HG02943 (cell line): ENCODE data around the gene CHCHD2.
"Not testable (repeated sequence)": the region's sequence is repeated elsewhere in the genome, so short reads cannot be mapped to it uniquely, and the experiment has no call there.

Experiments
- ATAC-seq: cut with Tn5 transposase; IDR thresholded peaks from one replicate; pipeline ENCODE4 v1.9.1; 2021; ENCODE audit warnings: mild to moderate bottlenecking, low read depth, moderate library complexity; ENCODE audit not compliant: unreplicated experiment

The CHCHD2 gene

GRCh38 chr7:56086761-56087160 lies 19.5 kb downstream of the CHCHD2 start:
- no peak for ATAC-seq

GRCh38 chr7:56083150-56083785 lies 23.0 kb downstream of the CHCHD2 start:
- no peak for ATAC-seq

GRCh38 chr7:56081626-56082340 lies 24.5 kb downstream of the CHCHD2 start:
- no peak for ATAC-seq

- ATAC-seq: not testable (repeated sequence)
These were observed 25.4 kb downstream of the CHCHD2 start for GRCh38 chr7:56080726-56081435.

- ATAC-seq: no peak
These were observed 26.7 kb downstream of the CHCHD2 start for GRCh38 chr7:56079450-56080185.

GRCh38 chr7:56078196-56078595 lies 28.1 kb downstream of the CHCHD2 start:
- ATAC-seq: no peak

GRCh38 chr7:56077681-56078080 lies 28.6 kb downstream of the CHCHD2 start:
- ATAC-seq: no peak

DNA sequence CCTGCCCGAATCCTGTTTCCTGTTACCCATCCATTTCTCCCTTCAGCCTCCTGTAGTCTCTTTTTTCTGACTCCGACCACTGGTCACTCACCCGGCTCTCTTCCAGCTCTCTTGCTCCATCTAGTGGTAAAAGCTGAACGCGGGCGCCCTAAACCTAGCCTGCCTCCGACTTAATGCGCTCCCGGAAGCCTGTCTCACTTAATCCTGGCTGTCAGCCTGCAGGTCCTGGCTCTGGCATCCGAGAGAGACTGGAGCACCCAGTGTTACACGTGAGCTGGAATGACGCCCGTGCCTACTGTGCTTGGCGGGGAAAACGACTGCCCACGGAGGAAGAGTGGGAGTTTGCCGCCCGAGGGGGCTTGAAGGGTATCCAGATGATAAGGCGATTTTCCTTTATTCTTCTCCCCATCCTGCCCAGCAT lies 31.9 kb downstream of the CHCHD2 start:
- peak; percentile 94 for ATAC-seq

- ATAC-seq: not testable (repeated sequence)
These were observed 39.9 kb downstream of the CHCHD2 start for GRCh38 chr7:56066376-56066775.

- peak; percentile 86 for ATAC-seq
These were observed 42.2 kb downstream of the CHCHD2 start, which contains the start of gene SUMF2 for GRCh38 chr7:56063882-56064625. SUMF2 (plus strand) TSS chr7:56064286; CDS start chr7:56064312, 26 bp downstream.

- ATAC-seq: no peak
These were observed 42.8 kb downstream of the CHCHD2 start for GRCh38 chr7:56063500-56063881.

GRCh38 chr7:56062382-56062781 lies 43.9 kb downstream of the CHCHD2 start:
- no peak for ATAC-seq

GRCh38 chr7:56053993-56054392 lies 52.3 kb downstream of the CHCHD2 start:
- no peak for ATAC-seq

DNA sequence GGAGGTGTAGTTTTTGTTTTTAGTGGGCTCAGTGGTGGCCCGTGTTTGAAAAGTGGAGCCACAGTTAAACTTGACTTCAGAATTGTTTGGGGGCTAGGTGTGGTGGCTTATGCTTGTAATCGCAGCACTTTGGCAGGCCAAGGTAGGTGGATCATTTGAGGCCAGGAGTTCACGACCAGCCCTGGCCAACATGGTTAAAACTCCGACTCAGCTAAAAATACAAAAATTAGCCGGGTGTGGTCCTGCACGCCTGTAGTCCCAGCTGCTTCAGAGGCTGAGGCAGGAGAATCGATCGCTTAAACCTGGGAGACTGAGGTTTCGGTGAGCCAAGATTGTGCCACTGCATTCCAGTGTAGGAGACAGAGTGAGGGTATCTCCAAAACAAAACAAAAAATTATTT lies 52.9 kb downstream of the CHCHD2 start:
- no peak for ATAC-seq
